OCI-LY7 (cell line): ENCODE measurements around the gene SLC22A7. TPM values are rescaled to one million over a fixed set of nuclear protein-coding genes. Genes with fewer than 3 reads are reported as not detected.

Experiments used
- BruUV-seq: library from RNA; stranded (reverse); fragments of 400-500 nt; replicated peaks from 2 replicates; lab custom pipeline; 2021; lab: Mats Ljungman, UMichigan
- CTCF ChIA-PET: fragments of 300-600 bp; sonication (Branson Sonifier 250); formaldehyde crosslinking; loops from one replicate; lab custom pipeline; 2022; ENCODE audit warnings: antibody characterized with exemption; ENCODE audit not compliant: unreplicated experiment; lab: Charles Lee
- POLR2A ChIA-PET: fragments of 300-600 bp; sonication (Branson Sonifier 250); formaldehyde crosslinking; loops from one replicate; lab custom pipeline; 2022; ENCODE audit warnings: antibody characterized with exemption; lab: Charles Lee
- DNase-seq: peaks from one replicate; pipeline ENCODE4 v3.0.0-alpha.2; 2015; ENCODE audit warnings: low spot score
- H2AFZ ChIP-seq: fragments of 200-600 bp; sonication (generic), shearing (Covaris generic); 2 replicates; pipeline ENCODE4 v1.6.1; 2014; ENCODE audit warnings: mild to moderate bottlenecking, antibody characterized with exemption, low read length, moderate library complexity
- H3K27ac ChIP-seq: fragments of 200-600 bp; sonication (generic); 2 replicates; pipeline ENCODE4 v1.5.1; 2014; ENCODE audit warnings: mixed run types, low read depth, mild to moderate bottlenecking, moderate library complexity, low read length, inconsistent platforms; ENCODE audit not compliant: poor library complexity, severe bottlenecking
- H3K36me3 ChIP-seq: fragments of 200-600 bp; sonication (generic); 2 replicates; pipeline ENCODE4 v1.6.1; 2014; ENCODE audit warnings: mild to moderate bottlenecking, antibody characterized with exemption, low read length, moderate library complexity, mixed read lengths; ENCODE audit not compliant: insufficient read depth
- H3K4me1 ChIP-seq: fragments of 200-600 bp; sonication (generic); 2 replicates; pipeline ENCODE4 v1.5.1; 2014; ENCODE audit warnings: mild to moderate bottlenecking, low read length; ENCODE audit not compliant: insufficient read depth, poor library complexity, severe bottlenecking
- H3K4me2 ChIP-seq: fragments of 200-600 bp; sonication (generic); 2 replicates; pipeline ENCODE4 v1.6.1; 2014; ENCODE audit warnings: mild to moderate bottlenecking, low read length
- H3K4me3 ChIP-seq: fragments of 200-600 bp; sonication (generic); 2 replicates; pipeline ENCODE4 v1.5.1; 2014; ENCODE audit warnings: mild to moderate bottlenecking, low read depth, low read length; ENCODE audit not compliant: poor library complexity, severe bottlenecking
- H3K79me2 ChIP-seq: fragments of 200-600 bp; sonication (generic); 2 replicates; pipeline ENCODE4 v1.6.1; 2016; ENCODE audit warnings: low read depth, mild to moderate bottlenecking, low read length, moderate library complexity, mixed read lengths; ENCODE audit not compliant: insufficient read depth
- H3K9me2 ChIP-seq: fragments of 200-600 bp; sonication (generic); 2 replicates; pipeline ENCODE4 v1.6.1; 2016; ENCODE audit warnings: mild to moderate bottlenecking, low read length, mixed read lengths; ENCODE audit not compliant: insufficient read depth
- H3K9me3 ChIP-seq: fragments of 200-600 bp; sonication (generic); 2 replicates; pipeline ENCODE4 v1.6.1; 2014; ENCODE audit warnings: mild to moderate bottlenecking, mixed run types, low read length, mixed read lengths
- H4K20me1 ChIP-seq: fragments of 200-600 bp; sonication (generic); 2 replicates; pipeline ENCODE4 v1.6.1; 2014; ENCODE audit warnings: mild to moderate bottlenecking, antibody characterized with exemption, low read length, moderate library complexity, mixed read lengths; ENCODE audit not compliant: insufficient read depth
- CTCF ChIP-seq: fragments of 200-600 bp; sonication (generic); conservative IDR thresholded peaks from 2 replicates; pipeline ENCODE4 v1.5.1; 2014; ENCODE audit warnings: mild to moderate bottlenecking, antibody characterized with exemption, low read length, moderate library complexity, mixed read lengths
- EZH2phosphoT487 ChIP-seq: fragments of 200-600 bp; sonication (generic); IDR thresholded peaks from 2 replicates; pipeline ENCODE4 v1.6.1; 2018; ENCODE audit warnings: low read depth, borderline replicate concordance, mild to moderate bottlenecking, mixed run types, antibody characterized with exemption, low read length, moderate library complexity, mixed read lengths
- intact Hi-C: fragments of 100-400 bp; cut with micrococcal nuclease; formaldehyde crosslinking; loops from one replicate; pipeline ENCODE4 v1.10.0; 2022; ENCODE audit not compliant: unreplicated experiment
- total RNA-seq, 2 experiments: library from RNA; depleted of rRNA in 1 of 2; stranded (reverse); fragments of >200 nt in 1 of 2; shearing (Covaris generic) in 1 of 2; gene quantifications; 2 replicates each; pipeline ENCODE4 v1.2.3, GENCODE V29; 2014 to 2022

Gene SLC22A7
- total RNA-seq, 2 experiments from 2014 or later = not detected

DNA sequence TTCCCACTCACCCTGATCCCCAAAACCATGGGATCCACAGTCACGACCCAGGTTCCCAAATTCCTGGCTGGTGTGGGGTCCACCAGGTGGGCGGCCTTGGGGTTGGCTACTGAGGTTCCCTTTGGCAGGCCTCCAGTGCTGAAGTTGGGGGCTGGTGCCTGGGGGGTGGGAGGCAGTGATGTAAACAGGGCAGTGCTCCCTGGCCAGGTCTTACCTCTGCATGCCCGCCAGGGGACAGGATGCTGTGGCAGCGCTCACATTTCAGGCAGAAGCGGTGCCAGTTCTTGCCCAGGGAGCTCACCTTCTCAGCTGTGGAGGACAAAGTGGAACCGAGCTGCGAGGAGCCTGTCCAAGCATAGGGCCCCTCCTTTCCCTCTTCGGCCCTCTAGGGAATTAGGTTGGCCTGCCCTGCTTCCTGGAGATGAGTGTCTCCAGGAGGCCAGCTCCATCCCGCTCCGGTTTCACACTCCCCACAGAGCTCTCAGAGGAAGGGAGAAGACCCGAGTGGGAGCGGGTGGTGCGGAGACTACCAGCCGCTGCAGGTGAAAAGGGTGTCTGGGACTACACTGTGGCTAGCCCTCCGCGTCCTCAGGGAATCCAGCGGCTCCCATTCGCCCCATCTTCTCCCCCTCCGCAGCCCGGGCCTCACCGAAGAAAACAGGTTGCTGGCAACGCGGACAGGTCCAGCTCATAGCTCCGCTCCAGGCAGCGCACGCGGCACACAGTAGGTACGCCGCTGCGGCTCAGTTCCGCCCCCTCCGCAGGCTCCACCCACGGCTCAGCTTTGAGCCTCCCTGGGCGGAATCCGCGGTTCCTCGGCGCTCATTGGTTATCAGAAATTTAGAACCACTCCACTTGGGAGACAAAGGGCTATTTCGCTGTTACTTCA, 10.3 kb downstream of the SLC22A7 start, which contains the start of gene CRIP3:
Gene CRIP3, minus strand, starts transcription at position 726 of the 889 bp plus-strand sequence. Its CDS starts 34 bp downstream, at position 692.
- no peaks in the 10 kb centered on the region for H4K20me1 ChIP-seq
- no TSS peak for BruUV-seq
- TF ChIP-seq EZH2phosphoT487 (no peak), CTCF (peak; percentile 53)
- peak within 1 kb of the TSS; percentile 59 for H3K4me3 ChIP-seq
- H3K79me2 ChIP-seq = no peaks in the 10 kb centered on the region
- H3K9me3 ChIP-seq = no peaks in the 10 kb centered on the region
- POLR2A ChIA-PET = interaction anchor here (0.5 to 0.8 kb wide), 3 partner anchors 89 to 856 kb away, joined by 3 read pairs; partner anchors contain the start of gene TRERF1
- H3K4me1 ChIP-seq = peaks cover 18% of the 10 kb centered on the region
- no peak within 1 kb of the TSS for H3K27ac ChIP-seq
- no peaks in the 10 kb centered on the region for H3K9me2 ChIP-seq
- peak; percentile 56 for DNase-seq
- H3K4me2 ChIP-seq = peak within 1 kb of the TSS; percentile 60
- H3K36me3 ChIP-seq = no peaks in the 10 kb centered on the region
- CTCF ChIA-PET = interaction anchor here (0.6 kb wide), 1 partner anchor 84 kb away, joined by 3 read pairs; no protein-coding TSS in a partner anchor
- H2AFZ ChIP-seq = peak within 1 kb of the TSS; percentile 60
- intact Hi-C loops = no loop called here

- Histone ChIP-seq H3K27ac (no peak overlapping the region), H4K20me1 (no peaks in the 10 kb centered on the region), H3K4me3 (peak overlapping the region; percentile 59), H3K4me1 (peaks cover 18% of the 10 kb centered on the region), H3K4me2 (peak overlapping the region; percentile 60), H3K79me2 (no peaks in the 10 kb centered on the region), H2AFZ (peak overlapping the region; percentile 60; the same call in 1 of the 2 replicates), H3K9me2 (no peaks in the 10 kb centered on the region), H3K9me3 (no peaks in the 10 kb centered on the region), H3K36me3 (no peaks in the 10 kb centered on the region)
- no peak for DNase-seq
- TF ChIP-seq EZH2phosphoT487 (no peak), CTCF (no peak)
- BruUV-seq = no TSS peak
- POLR2A ChIA-PET = interaction anchor here (0.5 kb wide), 1 partner anchor 120 kb away, joined by 3 read pairs; no protein-coding TSS in a partner anchor
- intact Hi-C loops = no loop called here
- CTCF ChIA-PET = no interaction called here
Measured at GRCh38 chr6:43308990-43309477, 11.0 kb downstream of the SLC22A7 start.
